Large intestine (tissue), 3 donors: ENCODE measurements around the gene GPD1. TPM values are rescaled to one million over a fixed set of nuclear protein-coding genes. Genes with fewer than 3 reads are reported as not detected.
A peak's percentile ranks its signal among the peaks of the same experiment; 100 is the strongest.
"Not testable (repeated sequence)": the region's sequence is repeated elsewhere in the genome, so short reads cannot be mapped to it uniquely, and the experiment has no call there.

ENCODE experiments used
- DNase-seq, 2 donors: peaks; one replicate each; pipeline versions ENCODE4 v3.0.0 to v3.0.0-alpha.2; 2013
- H3K27ac ChIP-seq: one replicate; pipeline ENCODE4 v1.5.1; 2013; ENCODE audit warnings: low read length
- H3K27me3 ChIP-seq: 2 replicates; pipeline ENCODE4 v1.6.1; 2013; ENCODE audit warnings: low read length; ENCODE audit not compliant: control insufficient read depth, insufficient read depth
- H3K36me3 ChIP-seq: 2 replicates; pipeline ENCODE4 v1.6.1; 2013; ENCODE audit warnings: low read length; ENCODE audit not compliant: control insufficient read depth, insufficient read depth
- H3K4me1 ChIP-seq: one replicate; pipeline ENCODE4 v1.6.1; 2013; ENCODE audit warnings: low read length; ENCODE audit not compliant: control insufficient read depth, insufficient read depth
- H3K4me3 ChIP-seq: one replicate; pipeline ENCODE4 v1.5.1; 2013; ENCODE audit warnings: low read length
- H3K9me3 ChIP-seq: one replicate; pipeline ENCODE4 v1.6.1; 2013; ENCODE audit warnings: mild to moderate bottlenecking, low read depth, low read length, moderate library complexity; ENCODE audit not compliant: control insufficient read depth
- WGBS: methylation state at CpG from one replicate; pipeline ENCODE4 v1.1.5; 2013; ENCODE audit warnings: low lambda C conversion rate; ENCODE audit not compliant: insufficient coverage; 5-methylcytosine and 5-hydroxymethylcytosine counted together
- polyA plus RNA-seq: library from polyadenylated mRNA; unstranded; fragments of 120-200 nt; gene quantifications from one replicate; pipeline ENCODE4 v1.2.1, GENCODE V29; 2013

The GPD1 gene
- polyA plus RNA-seq, 1 donor, result 174 TPM

GRCh38 chr12:50073712-50074111, 30.1 kb upstream of the GPD1 start:
- WGBS, result no CpG with 5 or more reads among the region's 10 CpGs
- Histone ChIP-seq H3K9me3 (no peaks in the 10 kb centered on the region), H3K36me3 (no peaks in the 10 kb centered on the region), H3K4me1 (peaks cover 15% of the 10 kb centered on the region), H3K27ac (no peak overlapping the region), H3K4me3 (no peak overlapping the region), H3K27me3 (no peaks in the 10 kb centered on the region)
- DNase-seq, result no peak

- Histone ChIP-seq H3K4me3 (no peak overlapping the region), H3K9me3 (no peaks in the 10 kb centered on the region), H3K36me3 (no peaks in the 10 kb centered on the region), H3K4me1 (peaks cover 21% of the 10 kb centered on the region), H3K27ac (peak overlapping the region; percentile 68), H3K27me3 (no peaks in the 10 kb centered on the region)
- peak; percentile 80 to 83 for DNase-seq
- no CpG with 5 or more reads among the region's 9 CpGs for WGBS
These were observed 28.6 kb upstream of the GPD1 start for GRCh38 chr12:50074936-50075807.

GRCh38 chr12:50075808-50076170, 28.0 kb upstream of the GPD1 start:
- peak overlapping the region; percentile 68 for H3K27ac ChIP-seq
- no peaks in the 10 kb centered on the region for H3K36me3 ChIP-seq
- H3K4me1 ChIP-seq, result peaks cover 24% of the 10 kb centered on the region
- WGBS, result no CpG with 5 or more reads among the region's 1 CpG
- H3K27me3 ChIP-seq, result no peaks in the 10 kb centered on the region
- no peaks in the 10 kb centered on the region for H3K9me3 ChIP-seq
- H3K4me3 ChIP-seq, result no peak overlapping the region
- DNase-seq, result no peak

- 100% methylated on average over 1 of the region's 12 CpGs for WGBS
- H3K27me3 ChIP-seq, result no peaks in the 10 kb centered on the region
- no peaks in the 10 kb centered on the region for H3K36me3 ChIP-seq
- peaks cover 35% of the 10 kb centered on the region for H3K4me1 ChIP-seq
- H3K4me3 ChIP-seq, result no peak overlapping the region
- H3K9me3 ChIP-seq, result peaks cover 2% of the 10 kb centered on the region
- no peak overlapping the region for H3K27ac ChIP-seq
- DNase-seq, result no peak
These were observed 26.7 kb upstream of the GPD1 start for GRCh38 chr12:50077099-50077498.

- Histone ChIP-seq H3K27ac (no peak overlapping the region), H3K9me3 (peaks cover 2% of the 10 kb centered on the region), H3K27me3 (no peaks in the 10 kb centered on the region), H3K4me3 (no peak overlapping the region), H3K36me3 (no peaks in the 10 kb centered on the region), H3K4me1 (peaks cover 46% of the 10 kb centered on the region)
- DNase-seq, result no peak
- WGBS, result no CpG with 5 or more reads among the region's 10 CpGs
These were observed 25.5 kb upstream of the GPD1 start for GRCh38 chr12:50078281-50078680.

- no peak for DNase-seq
- no CpG with 5 or more reads among the region's 5 CpGs for WGBS
These were observed 24.0 kb upstream of the GPD1 start for GRCh38 chr12:50079771-50080170.

GRCh38 chr12:50081096-50081808, 22.6 kb upstream of the GPD1 start:
- Histone ChIP-seq H3K9me3 (peaks cover 2% of the 10 kb centered on the region), H3K36me3 (no peaks in the 10 kb centered on the region), H3K27ac (peak overlapping the region; percentile 76), H3K4me3 (no peak overlapping the region), H3K4me1 (peaks cover 46% of the 10 kb centered on the region), H3K27me3 (no peaks in the 10 kb centered on the region)
- 80% methylated on average over 1 of the region's 46 CpGs for WGBS
- peak in 1 of 2 donors; percentile 52 for DNase-seq

More at GRCh38 chr12:50079771-50080170, 24.0 kb upstream of the GPD1 start:
- no peaks in the 10 kb centered on the region for H3K36me3 ChIP-seq
- H3K27ac ChIP-seq, result no peak overlapping the region
- H3K9me3 ChIP-seq, result peaks cover 2% of the 10 kb centered on the region
- H3K4me3 ChIP-seq, result no peak overlapping the region
- no peaks in the 10 kb centered on the region for H3K27me3 ChIP-seq
- peaks cover 54% of the 10 kb centered on the region for H3K4me1 ChIP-seq

- no peaks in the 10 kb centered on the region for H3K27me3 ChIP-seq
- peak overlapping the region; percentile 76 for H3K27ac ChIP-seq
- WGBS, result no CpG with 5 or more reads among the region's 7 CpGs
- H3K36me3 ChIP-seq, result peaks cover 12% of the 10 kb centered on the region
- no peak overlapping the region for H3K4me3 ChIP-seq
- peak; percentile 96 to 98 for DNase-seq
- peaks cover 2% of the 10 kb centered on the region for H3K9me3 ChIP-seq
- H3K4me1 ChIP-seq, result peaks cover 46% of the 10 kb centered on the region
These were observed 21.2 kb upstream of the GPD1 start for GRCh38 chr12:50082644-50083043.

- Histone ChIP-seq H3K36me3 (peaks cover 17% of the 10 kb centered on the region), H3K9me3 (peaks cover 2% of the 10 kb centered on the region), H3K27me3 (no peaks in the 10 kb centered on the region), H3K27ac (peak overlapping the region; percentile 76), H3K4me3 (no peak overlapping the region), H3K4me1 (peaks cover 46% of the 10 kb centered on the region)
- no CpG with 5 or more reads among the region's 1 CpG for WGBS
- peak in 1 of 2 donors; percentile 30 for DNase-seq
These were observed 20.5 kb upstream of the GPD1 start for GRCh38 chr12:50083301-50083700.

GRCh38 chr12:50084409-50084774, 19.4 kb upstream of the GPD1 start:
- Histone ChIP-seq H3K4me3 (peak overlapping the region; percentile 59), H3K27ac (peak overlapping the region; percentile 89), H3K4me1 (peaks cover 46% of the 10 kb centered on the region), H3K36me3 (peaks cover 28% of the 10 kb centered on the region)
- not testable (repeated sequence) for DNase-seq, H3K27me3 ChIP-seq, H3K9me3 ChIP-seq
- WGBS, result no CpG with 5 or more reads among the region's 7 CpGs
